HG03460 (cell line): ENCODE data around the gene RAP2B.
"Not testable (repeated sequence)": the region's sequence is repeated elsewhere in the genome, so short reads cannot be mapped to it uniquely, and the experiment has no call there.

ENCODE experiments used
- ATAC-seq: cut with Tn5 transposase; IDR thresholded peaks from one replicate; pipeline ENCODE4 v1.9.1; 2021; ENCODE audit not compliant: unreplicated experiment

The RAP2B gene

DNA sequence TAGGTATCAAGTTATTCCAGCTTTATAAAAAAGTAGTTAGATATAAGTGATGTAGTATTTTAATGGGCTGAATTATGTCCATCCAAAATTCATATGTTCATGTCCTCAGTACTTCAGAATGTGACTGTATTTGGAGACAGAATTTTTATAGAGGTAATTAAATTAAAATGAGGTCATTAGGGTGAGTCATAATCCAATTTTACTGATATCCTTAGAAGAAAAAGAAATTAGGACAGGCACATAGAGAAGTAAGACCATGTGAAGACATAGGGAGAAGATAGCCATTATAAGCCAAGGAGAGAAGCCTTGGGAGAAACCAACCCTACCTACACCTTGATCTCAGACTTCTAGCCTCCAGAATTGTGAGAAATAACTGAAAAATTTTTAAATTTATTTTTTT lies 30.3 kb downstream of the RAP2B start:
- ATAC-seq, result no peak

DNA sequence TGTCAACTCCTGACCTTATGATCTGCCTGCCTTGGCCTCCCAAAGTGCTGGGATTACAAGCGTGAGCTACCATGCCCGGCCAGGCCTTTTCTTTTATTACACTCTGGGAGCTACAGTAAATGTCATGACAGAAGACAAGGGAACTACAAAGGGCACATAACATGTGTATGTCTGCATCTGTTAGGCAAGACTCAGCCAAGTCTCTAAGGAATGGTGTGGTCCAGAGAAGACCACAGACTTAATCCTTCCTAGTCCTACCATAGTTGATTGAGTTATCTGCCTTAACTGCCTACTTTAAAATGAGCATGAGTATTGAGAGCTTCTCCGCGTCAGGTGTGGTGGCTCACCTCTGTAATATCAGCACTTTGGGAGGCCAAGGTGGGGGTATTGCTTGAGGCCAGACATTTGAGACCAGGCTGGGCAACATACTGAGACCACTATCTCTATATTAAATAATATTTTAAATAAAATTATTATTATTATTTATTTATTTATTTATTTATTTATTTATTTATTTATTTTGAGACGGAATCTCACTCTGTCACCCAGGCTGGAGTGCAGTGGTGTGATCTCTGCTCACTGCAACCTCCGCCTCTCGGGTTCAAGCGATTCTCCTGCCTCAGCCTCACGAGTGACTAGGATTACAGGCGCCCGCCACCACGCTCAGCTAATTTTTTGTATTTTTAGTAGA lies 31.9 kb downstream of the RAP2B start:
- not testable (repeated sequence) for ATAC-seq

DNA sequence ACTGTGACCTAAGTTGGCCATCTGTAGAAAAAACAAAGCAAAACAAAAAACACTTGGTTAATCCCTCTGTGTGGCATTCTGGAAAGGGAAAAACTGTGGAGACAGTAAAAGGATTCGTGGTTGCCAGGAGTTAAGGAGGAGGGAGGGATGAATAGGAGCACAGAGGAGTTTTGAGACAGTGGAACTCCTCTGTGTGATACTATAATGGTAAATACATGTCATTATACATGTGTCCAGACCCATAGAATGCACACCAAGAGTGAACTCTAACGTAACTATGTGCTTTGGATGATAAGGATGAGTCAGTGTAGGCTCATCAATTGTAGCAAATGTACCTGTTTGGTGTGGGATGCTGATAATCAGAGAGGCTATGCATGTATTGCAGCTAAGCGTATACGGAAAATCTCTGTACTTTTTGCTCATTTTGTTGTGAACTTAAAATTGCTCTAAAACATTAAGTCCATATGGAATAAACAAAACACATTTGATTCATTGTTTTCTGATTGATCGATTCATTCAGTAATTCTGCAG lies 33.4 kb downstream of the RAP2B start:
- no peak for ATAC-seq

DNA sequence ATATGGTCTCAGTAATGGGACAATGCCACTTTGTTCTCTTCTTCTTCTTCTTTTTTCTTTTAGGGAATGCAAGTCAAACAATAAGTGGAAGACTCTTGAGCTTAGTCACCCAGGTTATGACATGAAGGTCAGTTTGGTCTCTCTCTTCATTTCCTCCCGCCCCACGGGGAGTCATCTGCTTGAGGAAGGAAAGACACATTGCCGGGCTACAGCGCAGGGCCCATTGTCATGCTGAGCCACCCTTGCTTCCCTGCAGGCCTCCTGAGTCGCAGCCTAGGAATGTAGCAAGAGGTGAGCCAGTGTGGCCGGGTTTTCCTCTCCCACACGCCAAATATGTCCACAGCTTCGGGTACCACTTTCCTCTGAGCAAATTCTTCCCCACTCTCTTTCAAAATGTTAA lies 47.6 kb downstream of the RAP2B start:
- ATAC-seq, result no peak

DNA sequence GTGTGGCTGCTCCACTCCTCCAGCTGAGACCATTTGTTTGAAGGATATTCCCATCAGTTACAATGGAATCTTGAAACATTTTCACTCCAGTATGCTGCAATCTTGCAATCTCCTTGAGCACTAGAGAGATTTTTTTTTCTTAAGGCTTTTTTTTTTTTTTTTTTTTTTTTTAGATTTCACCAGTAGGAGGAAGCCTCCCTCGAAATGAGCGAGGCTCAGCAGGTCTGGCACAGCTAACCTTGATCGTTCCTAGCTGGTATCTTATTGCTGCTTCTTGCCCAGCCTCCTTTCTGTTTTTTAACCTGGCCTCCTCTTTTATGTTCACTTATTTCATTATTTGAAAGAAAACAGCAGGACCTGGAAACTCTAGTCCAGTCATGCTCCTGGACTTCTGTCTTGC lies 48.1 kb downstream of the RAP2B start:
- no peak for ATAC-seq

DNA sequence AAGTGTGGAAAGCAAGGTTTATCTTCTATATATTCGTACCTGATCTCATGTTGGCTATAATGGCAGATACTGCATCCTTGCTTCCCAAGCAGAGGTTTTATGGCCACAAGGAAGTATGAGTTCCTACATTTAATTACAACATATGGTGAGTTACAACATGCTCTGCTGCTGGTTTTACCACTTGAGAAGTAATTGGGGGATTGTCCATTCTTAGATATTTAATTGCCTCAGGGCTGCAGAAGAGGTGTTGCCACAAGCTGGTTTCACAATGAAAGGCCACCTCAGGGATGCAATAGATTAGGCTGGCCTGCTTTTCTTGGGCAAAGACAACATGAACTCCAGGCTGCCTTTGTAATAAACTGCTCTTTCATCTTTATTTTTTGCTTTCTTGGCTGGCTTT lies 48.6 kb downstream of the RAP2B start:
- ATAC-seq, result no peak

DNA sequence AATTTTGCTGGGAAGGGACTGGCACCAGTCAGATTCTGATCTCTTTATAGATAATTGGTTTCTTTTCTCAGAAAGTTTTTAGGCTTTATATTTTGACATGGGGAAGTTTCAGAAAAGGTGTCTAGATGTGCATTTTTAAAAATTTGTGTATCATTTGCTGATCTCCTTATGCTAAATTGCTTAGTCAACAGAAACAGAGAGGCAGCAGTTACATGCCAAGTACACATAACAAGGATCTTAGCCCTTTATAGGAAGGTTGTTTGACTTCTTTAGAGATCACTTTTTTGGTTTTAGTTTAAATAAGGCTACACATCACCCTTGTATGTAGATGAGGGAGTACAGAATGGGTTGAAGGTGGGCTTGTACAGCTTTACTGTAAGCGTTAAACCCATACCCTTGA lies 53.5 kb downstream of the RAP2B start:
- no peak for ATAC-seq

DNA sequence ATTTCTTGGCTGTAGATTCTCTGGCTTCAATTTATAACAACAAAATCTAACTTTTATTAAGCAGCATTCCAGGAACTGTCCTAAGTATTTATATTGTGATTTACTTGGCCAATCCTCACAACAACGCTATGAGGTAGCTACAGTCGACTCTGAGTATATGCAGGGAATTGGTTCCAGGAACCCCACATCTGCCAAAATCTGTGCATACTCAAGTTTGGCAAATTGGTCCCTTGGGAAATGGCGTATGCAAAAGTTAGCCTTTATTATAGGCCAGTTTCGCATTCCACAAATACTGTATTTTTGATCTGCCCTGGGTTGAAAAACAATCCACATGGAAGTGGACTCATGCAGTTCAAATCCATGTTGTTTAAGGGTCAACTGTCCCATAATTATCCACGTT lies 53.9 kb downstream of the RAP2B start:
- ATAC-seq, result no peak

DNA sequence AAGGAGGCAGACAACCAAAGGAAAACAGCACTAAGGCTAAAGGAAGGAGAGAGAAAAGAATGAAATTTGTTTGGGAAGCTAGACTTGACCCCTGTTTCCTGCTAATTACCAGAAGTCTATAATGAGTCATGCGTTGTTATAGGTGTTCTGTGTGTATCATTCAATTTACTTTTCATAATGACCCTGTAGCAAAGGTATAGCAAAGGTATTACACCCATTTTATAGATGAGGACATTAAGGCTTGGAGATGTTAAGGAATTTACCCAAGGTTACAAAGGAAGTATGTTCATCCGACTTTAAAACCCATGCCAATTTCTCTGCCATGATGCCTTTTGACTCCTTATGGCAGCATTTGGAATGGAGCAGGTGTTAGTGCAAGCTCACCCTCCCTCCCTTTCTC lies 54.9 kb downstream of the RAP2B start:
- ATAC-seq, result no peak

DNA sequence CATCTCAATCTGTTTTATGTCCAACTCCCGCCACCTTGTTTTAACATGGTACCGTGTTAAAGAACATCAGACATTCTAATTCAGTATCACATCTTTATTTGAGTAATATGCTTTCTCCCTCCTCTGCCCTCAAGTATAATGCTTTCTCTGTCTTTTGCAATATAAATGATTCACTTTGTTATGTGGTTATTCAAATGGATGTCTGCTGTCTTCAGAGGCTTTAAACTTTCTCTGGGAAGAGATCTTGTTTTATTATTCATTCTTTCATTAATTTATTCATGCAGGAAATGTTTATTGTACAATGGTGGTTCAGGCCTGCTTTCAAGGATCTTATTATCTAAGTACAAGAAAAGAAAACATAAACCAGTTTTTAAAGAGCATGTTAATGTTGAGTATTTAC lies 57.1 kb downstream of the RAP2B start:
- no peak for ATAC-seq
